AG08395 (cell line): ENCODE data around the gene HNF4A.

Source experiments
- DNase-seq: peaks from one replicate; pipeline ENCODE4 v3.0.0; 2012; ENCODE audit warnings: mixed read lengths, low spot score

HNF4A gene

DNA sequence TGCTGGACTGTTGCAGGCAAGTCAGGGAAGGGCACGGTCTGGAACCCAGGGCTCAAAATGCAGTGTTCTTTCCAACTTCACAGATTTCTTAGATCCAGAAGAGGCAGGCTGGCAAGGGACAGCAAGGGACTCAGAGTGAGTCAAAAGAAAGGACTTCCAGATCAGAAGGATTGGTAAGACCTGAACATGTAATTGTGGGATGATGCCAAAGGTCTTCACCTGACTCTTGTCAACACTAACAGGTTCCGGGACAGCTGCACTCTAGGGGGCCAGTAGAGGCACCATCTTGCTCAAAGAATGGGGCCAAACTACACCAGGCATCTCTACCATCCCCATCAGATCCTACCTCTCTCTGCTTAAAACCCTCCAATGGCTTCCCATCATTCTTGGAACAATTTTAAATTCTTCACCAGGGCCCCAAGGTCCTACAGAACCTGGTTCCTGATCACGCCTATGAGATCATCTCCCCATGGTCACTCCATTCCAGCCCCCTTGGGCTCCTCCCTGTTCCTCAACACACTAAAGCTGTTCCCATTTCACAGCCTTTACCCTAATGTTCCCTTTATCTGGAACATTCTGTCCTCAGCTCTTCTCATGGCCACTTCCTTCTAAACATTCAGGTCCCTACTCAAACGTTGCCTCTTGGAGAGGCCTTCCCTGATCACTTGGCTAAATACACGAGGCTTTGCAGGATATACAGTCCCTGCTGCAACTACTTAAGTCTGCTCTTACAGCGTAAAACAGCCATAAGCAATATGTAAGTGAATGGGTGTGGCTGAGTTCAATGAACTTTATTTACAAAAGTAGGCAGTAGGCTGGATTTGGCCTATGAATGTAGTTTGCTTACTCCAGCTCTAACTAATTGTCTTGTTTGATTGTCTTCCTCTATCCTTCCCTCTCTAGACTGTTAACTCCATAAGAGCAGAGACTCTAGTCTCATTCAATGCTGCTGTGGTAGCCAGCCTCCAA is 90.5 kb downstream of the HNF4A start:
- DNase-seq = no peak

DNA sequence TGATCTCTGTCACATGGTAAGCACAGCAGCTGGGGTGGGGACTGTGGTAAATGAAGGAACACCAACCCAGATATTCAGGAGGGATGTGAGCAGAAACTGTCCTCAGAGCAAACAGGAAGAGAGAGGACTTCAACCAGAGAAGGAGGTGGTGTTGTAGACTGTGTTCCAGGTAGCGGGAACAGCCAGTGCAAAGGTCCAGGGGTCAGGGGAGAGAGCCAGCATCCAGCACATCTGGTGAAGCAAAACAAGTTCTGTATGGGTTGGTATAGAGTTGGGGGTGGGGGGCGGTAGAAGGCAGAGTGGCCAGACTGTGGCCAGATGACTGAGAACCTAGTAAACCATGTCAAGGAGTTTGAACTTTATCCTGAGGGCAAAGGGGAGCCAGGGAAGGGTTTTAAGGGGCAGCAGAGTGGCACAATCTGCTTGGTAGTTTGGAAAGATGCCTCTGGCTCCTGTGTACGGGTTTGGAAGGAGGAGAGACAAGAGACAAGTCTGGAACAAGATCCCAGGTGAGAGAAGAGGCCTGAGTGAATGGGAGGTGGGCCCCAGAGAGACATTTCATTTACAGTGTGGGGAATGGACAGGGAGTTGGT is 92.4 kb downstream of the HNF4A start:
- DNase-seq = no peak

DNA sequence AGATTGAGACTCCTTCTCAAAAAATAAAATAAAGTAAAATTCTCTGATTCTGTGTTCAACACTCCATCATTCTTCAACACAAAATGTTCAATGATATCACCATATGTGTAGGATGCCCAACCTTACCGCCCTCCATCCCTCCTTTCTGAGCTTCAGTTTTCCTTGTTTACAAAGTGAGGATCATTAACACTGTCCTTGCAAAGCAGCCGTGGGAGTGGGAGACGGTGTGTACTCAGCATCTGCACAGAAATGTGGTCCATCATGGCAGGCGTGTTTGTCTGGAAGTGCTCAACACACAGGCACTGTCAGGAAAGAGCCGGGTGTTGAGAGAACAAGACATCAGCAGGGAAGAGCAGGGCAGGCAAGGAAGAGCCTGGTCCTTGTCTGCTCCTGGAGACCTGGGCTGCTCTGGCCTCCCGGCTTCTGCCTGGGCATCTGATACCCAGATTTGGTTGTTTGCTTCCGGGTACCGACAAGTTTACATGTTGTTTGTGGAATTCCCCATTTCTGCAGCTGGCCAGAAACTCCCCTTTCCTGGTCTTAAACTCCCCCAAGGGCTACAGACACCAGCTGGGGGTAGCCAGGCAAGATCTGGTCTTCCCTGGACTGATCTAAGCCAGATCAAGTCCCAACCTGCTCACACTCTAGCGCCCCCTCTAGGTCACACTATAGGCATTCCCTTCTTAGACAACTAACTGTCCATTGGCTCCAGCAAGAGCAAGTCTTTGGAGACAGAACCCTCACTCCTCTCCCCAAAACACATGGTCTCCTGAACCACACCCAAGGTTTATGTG is 93.5 kb downstream of the HNF4A start:
- no peak for DNase-seq

DNA sequence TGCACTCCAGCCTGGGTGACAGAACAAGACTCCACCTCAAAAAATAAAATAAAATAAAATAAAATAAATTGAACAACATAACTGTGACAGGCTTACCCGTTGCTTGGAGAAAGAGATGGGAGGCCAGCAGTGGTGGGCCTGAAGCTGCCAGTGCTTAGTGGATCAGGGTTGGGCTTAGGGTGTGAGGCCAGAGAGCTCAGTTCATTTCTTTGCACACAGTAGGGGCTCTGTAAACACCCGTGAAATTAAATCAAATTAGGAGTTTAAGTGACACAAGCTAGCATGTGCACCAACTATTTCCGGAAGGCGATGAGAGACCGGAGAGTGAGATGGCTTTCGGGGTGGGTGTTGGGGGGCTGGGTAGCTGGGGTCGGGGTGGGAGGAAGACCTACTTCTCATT is 94.4 kb downstream of the HNF4A start:
- no peak for DNase-seq

DNA sequence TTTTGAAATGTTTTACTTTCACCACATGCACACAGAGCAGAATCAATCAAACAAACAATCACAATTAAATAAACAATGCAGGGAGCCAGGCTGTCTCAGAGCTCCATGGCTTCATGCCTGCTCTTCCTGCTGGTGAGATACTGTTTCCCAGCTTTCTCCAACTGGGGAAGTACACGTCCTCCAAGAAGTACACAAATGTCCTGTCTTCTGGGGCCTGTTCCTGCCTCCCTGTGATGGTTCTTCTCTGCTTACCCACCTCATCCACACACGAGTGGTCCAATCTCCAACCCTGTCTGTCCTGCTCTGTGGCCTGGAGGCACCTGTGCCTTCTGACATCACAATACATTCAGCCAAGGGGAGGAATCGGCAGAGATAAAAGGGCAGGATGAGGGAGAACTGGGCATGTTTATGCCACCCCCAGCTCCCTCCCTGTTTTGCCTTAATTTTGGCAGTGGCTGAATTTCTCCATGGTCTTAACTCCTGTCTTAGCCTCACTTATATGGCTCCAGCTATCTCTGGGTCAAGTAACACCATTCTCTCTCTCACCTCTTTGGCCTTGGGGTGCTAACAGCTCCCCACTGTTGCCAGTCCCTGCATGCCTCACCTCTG is 94.9 kb downstream of the HNF4A start:
- DNase-seq = no peak

DNA sequence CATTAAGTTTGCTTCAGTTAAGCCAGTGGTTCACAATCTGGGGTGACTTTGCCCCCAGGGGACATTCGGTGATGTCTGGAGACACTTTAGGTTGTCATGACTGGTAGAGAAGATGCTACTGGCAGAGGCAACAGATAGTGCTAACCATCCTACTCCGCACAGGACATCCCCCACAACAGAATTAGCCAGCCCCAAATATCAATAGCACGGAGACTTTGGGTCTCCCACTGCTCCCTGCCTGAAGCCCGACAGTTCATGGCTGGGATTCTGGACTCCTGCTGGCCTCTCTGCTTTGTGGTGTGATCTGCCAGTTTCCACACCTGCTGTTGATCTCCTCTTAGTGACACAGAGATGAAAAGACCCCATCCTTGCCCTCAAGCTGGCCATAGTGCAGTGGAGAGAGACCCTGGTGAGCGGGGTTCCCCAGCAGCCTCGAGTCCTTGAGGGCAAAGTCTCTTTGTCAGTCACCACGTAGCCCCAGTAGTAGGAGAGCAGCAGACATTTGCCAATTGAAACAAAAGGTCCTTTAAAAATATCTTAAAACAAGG is 95.5 kb downstream of the HNF4A start:
- DNase-seq = no peak

DNA sequence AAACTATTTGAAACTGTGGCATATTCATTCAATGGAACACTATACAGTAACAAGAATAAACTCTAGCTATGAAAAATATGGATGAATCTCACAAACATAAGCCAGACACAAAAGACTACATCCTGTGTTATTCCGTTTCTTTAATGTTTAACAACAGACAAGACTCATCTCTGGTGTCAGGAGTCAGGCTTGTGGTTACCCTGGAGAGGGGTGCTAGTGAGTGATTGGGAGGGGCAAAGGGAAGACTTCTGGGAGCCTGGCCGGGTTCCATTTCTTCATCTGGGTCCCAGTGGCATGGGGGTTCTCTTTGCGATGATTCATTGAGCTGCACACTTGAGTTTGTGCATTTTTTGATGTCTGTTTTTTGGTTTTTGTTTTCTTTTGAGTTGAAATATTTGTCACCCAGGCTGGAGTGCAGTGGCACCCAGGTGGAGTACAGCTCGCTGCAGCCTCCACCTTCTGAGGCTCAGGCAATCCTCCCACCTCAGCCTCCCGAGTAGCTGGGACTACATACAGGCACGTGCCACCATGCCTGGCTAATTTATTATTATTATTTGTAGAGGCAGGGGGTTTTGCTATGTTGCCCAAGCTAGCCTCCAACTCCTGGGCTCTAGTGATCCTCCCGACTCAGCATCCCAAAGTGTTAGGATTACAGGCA is 98.9 kb downstream of the HNF4A start:
- no peak for DNase-seq

DNA sequence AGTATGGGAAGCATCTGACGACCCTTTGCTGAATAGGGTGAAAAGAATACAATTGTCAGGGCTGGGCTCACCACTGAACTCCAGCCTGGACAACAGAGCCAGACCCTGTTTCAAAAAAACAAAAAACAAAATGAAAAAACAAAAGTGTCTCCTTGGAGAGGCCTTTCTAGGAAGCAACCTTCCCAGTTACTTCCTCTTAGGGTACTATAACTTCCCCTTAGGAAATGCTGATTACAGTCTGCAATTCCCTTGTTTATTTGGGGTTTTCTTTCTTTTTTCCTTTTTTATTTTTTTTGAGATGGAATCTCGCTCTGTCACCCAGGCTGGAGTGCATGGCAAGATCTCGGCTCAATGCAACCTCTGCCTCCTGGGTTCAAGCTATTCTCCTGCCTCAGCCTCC is 99.6 kb downstream of the HNF4A start:
- DNase-seq = no peak

DNA sequence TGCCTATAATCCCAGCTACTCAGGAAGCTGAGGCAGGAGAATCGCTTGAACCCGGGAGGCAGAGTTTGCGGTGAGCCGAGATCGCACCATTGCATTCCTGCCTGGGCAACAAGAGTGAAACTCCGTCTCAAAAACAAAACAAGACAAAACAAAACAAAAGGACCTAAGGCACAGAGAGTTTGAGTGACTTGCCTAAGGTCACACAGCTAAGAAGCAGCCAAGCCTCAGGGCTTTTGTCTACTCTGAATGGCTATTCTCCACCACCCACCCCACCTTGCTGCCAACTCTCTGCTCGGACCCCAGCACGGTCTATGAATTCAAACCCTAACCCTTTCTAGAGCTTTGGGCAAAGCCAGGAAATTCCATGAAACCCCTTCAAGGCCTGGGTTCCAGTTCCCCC is 101.1 kb downstream of the HNF4A start:
- no peak for DNase-seq

DNA sequence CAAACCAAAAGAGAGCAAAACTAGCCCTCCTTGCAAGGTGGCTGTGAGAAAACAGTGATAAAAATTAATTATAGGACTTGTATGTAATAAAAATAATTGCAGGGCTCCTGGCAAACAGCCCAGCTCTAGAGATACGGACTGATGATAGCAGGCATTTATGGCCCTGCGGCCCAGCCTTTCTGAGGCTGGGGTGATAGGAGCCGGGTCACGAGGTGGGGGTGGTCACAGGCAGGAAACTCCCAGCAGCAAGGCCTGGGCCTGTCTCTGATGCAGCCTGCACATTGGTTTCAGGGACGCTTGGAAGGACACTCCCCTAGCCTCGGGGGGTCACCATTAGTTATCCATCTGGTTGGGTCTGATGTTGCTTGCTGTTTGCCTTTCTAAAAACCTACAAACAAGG is 101.5 kb downstream of the HNF4A start:
- DNase-seq = no peak

DNA sequence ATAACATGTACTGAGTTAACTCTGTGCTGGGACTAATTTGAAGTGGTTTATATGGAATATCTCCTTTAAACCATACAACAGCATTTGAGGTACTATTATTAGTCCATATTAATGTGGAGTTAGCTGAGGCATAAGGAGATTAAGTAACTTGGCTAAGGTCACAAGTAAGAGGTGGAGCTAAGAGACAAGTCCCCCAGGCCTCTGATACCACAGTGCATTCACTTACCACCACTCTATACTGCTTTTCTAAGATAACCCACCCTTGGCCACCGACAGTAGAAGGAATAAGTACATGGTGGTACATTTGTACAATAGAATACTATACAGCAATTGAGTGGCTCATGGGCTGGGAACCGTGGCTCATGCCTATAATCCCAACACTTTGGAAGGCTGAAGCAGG is 103.8 kb downstream of the HNF4A start:
- no peak for DNase-seq

DNA sequence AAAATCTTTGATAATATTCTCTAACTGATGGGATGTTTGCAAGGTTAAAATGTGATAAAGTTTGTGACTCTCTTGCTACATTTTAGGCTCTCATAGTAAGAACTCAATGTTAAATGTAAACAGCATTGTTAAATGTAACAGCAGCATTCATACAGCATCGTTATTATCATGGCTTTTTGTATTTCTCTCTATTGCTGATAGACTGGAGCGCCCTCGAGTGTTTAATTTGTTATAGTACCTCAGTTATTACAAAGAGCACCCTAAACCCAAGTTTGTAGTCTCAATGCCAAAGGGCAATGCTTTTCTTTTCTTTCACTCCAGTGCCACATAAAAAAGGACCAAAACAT is 105.3 kb downstream of the HNF4A start:
- peak; percentile 55 for DNase-seq

DNA sequence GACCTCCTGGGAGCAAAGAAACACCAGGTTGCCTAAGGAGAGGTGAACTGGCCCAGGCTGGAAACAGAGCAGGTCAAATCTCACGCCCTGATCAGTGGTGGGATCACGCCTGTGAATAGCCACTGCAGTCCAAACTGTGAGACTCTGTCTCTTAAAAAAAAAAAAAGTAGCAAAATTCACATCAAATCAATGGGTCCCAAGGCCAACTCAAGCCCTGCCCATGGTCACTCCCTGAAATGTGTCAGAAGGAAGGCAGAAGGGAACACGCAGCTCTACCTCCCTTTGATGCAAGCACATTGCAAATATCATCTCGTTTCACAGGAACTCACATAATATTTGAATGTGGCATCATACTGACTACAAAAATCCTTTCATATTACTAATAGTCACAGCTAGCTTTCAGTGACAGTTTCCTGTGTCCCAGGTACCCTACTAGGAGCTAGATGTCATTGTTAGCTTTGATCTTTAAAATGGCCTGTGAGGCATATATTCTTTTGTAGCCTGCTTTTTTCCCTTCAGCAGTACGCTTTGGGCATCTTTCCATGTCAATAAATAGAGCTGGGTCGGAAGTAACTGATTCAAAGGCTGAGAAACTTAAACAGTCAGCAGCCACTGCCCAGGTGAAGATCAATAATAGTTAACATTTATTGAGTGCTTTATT is 105.8 kb downstream of the HNF4A start:
- DNase-seq = no peak

DNA sequence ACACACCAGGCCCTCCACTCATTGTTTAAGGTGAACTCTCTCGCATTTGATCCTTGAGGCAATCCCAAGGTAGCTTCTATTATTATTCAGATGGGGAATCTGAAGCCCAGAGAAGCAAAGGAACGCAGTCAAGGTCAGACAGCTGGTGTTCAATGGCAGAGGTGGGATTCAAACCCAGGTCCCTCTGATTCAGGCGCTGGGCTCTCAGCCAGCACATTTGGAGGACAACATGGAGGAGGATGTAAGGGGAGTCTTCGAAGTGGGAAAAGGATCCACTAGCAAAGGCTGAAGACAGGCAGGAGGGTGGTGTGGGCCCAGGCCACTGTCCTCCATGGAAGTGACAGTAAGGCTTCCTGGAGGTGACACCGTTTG is 106.3 kb downstream of the HNF4A start:
- DNase-seq = no peak

DNA sequence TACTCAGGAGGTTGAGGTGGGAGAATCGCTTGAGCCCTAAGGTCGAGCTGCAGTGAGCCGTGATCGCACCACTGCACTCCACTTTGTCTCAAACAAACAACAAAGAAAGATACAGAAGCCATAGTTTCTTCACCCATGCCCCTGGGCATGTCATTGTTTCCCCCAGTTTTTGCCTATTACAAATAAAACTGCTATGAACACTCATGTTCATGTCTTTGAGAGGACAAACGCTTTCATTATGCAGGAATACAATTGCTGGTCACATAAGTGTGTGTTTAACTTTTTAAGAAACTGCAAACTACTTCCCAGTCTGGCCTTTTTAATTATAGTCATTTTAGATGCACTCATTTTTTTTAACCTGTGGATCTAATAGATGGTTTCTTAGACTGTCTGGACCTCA is 108.0 kb downstream of the HNF4A start:
- no peak for DNase-seq

DNA sequence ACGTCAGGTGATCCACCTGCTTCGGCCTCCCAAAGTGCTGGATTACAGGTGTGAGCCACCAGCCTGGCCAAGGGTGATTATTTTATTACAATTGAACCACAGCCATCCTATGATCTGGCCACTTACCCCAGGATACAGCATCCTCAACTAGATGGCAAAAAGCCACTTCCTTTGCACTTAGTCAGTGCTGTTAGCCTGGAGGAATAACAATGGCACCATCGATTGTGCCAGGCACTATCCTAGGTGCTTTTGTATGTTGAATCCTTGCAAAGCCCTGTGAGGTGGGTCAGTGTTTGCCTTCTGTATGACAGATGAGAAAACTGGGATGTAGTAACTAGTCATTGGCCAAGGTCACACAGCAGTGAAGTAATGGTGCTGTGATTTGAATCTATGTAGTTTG is 109.0 kb downstream of the HNF4A start:
- no peak for DNase-seq

DNA sequence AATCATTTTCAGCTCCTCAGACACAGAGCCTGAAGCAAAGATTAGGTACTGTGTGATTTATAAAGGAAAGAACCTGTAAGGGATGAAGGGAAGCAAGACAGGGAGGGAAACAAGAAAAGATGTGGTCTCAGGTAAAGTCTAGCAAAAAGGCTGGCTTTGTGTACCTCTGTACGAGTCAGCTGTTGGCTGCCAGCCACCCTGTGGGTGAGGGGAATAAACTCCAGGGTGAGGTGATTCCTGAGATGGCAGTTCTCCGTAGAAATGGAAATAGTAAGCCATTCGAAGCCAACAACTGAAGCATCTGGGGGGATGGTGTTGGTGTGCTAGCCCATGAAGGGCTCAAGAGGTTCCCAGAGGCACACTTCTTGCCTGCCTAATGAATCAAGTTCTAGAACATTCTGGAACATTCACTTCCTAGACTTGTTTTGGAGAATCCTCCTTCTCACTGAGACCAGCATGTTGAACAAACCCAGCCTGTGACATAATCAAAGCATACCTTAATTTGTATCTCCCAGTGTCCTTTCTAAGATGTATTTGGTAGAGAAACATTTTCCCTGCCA is 109.6 kb downstream of the HNF4A start:
- no peak for DNase-seq

DNA sequence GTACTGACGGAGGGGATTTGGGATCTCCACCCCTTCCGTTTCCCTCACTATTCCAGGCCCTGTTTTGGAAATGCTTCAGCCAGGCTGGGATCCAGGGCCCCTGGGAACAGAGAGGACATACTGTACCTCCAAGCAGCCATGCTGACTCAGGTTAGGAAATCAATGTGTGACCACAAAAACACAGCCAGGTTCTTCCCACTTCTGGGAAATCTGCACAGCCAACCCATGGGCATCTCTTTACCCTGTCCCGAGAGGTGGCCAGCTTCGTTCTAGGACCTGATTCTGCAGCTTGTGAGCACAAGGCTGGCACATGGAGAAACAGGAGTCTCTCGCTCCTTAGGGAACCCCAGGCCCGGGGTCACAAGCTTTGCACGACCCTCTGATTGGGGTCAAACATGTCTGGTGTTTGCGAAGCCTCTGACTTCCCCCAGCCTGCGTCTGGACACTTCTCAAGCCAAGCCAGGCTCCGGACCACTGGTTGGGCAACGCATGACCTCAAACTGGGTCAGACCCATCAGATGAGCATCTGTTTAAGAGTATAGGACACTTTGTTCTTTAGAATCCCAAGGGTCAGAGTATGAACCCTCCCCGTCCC is 111.9 kb downstream of the HNF4A start:
- no peak for DNase-seq

DNA sequence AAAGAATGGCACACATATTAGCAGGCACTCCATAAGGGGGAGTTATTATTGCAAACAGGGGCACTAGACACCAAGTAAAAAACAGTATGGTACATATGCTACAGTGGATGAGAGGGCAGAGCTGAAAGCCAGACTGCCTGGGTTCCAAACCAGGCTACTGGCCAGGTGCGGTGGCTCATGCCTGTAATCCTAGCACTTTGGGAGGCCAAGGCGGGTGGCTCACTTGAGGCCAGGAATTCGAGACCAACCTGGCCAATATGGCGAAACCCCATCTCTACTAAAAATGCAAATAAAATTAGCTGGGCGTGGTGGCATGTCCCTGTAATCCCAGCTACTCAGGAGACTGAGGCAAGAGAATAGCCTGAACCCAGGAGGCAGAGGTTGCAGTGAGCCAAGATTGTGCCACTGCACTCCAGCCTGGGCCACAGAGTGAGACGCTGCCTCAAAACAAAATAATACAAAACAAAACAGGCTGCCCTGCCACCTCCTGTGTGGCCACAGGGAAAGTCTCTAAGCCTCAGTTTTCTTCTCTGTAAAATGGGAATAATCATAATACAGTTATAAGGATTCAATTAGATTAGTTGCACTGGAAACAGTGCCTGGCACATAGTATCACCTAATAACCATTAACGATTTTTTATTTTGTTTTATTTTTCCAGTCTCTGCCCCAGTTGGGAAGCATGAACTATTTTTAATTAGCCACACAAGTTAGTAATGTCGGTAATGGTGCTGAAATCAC is 112.7 kb downstream of the HNF4A start:
- no peak for DNase-seq

DNA sequence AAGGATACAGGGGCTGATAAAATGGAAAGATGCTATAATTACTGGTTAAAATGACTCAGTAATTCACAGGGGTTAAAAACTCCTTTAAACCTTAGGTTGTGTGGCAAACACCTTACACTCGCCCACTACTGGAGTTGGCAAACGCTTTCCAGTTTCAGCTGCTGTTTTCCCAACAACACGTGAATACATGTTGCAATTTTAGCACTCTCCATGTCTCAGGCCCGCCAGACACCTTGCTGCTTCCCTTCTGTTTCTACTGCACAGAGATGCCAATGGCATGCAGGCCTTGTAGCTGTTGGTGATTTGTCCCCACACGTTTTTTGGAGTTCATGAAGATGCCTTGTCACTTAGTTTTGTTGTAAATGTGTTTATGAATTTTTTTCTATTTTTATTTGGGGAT is 114.8 kb downstream of the HNF4A start:
- DNase-seq = no peak
